Middle frontal gyrus (tissue), 1 donor: ENCODE results near the gene TMEM248.
"Not testable (repeated sequence)": the region's sequence is repeated elsewhere in the genome, so short reads cannot be mapped to it uniquely, and the experiment has no call there.

Experiments
- DNase-seq: peaks from one replicate; pipeline ENCODE4 v3.0.0-alpha.2; 2015; ENCODE audit warnings: low spot score; ENCODE audit errors: extremely low spot score

The TMEM248 gene

DNA sequence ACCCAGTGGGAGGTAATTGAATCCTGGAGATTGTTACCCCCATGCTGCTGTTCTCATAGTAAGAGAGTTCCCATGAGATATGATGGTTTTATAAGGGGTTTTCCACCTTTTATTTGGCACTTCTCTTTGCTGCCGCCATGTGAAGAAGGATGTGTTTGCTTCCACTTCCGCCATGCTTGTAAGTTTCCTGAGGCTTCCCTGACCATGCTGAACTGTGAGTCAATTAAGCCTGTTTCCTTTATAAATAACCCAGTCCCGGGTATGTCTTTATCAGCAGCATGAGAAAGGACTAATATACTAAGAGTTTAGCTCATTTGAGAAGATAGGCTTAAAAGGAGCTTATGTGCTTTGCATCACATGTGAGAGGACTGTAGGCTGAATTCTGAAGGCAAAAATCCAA is 29.3 kb downstream of the TMEM248 start:
- no peak for DNase-seq

DNA sequence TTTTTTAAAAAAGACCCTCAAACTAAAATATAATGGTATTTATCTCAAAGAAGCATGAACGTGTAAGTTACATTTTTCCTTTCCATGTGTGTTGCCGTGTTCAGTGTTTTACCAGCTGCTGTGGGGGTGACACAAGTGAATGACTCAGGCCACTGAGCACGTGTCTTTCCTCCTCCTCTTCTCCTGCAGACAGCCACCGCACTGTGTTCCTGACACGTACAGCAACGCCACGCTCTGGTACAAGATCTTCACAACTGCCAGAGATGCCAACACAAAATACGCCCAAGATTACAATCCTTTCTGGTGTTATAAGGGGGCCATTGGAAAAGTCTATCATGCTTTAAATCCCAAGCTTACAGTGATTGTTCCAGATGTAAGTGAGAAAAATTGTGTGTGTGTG is 29.7 kb downstream of the TMEM248 start:
- DNase-seq, result peak; percentile 26

DNA sequence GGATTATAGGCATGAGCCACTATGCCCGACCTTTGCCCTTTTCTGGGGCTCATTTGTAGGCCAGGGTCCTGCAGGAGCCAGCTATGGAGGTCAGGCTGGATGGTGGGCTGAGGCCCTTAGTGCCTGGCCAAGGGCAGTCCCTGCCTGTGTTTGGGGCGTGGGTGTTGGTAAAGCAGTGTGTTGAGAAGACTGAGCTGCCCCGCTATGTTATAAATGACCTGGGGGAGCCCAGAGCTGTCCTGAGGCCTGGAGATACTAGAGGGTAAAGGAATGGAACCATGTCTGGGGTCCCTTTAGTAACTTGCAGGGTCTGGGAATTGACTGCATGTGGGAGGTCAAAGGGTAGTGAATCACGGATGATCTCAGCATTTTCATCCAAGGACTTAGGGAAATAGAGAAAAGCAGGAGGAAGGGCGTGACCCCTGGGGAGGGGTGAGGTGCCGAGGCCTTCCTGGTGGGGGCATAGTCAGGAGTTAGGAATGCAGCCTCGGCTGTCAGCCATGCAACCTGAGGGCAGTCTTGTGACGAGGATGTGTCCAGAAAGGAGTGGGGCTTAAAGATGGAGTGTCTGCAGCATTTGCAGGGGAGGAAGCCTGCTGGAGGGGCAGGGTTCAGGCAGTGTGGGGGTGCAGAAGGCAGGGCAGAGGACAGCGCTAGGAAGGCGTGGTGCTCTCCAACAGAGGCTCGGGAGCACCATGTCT is 31.5 kb downstream of the TMEM248 start:
- no peak for DNase-seq

DNA sequence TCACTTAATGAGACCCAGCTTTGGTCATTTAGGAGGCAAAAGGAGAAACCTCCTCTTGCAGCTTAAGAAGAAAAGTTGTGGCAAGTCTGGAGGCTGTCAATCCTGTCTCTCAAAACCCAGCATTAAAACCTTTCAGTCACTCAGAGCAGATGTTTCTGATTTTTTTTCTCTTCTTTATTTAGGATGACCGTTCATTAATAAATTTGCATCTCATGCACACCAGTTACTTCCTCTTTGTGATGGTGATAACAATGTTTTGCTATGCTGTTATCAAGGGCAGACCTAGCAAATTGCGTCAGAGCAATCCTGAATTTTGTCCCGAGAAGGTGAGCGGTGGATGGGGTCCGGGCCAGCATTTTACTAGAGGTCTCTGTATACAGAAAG is 32.0 kb downstream of the TMEM248 start:
- DNase-seq, result no peak

DNA sequence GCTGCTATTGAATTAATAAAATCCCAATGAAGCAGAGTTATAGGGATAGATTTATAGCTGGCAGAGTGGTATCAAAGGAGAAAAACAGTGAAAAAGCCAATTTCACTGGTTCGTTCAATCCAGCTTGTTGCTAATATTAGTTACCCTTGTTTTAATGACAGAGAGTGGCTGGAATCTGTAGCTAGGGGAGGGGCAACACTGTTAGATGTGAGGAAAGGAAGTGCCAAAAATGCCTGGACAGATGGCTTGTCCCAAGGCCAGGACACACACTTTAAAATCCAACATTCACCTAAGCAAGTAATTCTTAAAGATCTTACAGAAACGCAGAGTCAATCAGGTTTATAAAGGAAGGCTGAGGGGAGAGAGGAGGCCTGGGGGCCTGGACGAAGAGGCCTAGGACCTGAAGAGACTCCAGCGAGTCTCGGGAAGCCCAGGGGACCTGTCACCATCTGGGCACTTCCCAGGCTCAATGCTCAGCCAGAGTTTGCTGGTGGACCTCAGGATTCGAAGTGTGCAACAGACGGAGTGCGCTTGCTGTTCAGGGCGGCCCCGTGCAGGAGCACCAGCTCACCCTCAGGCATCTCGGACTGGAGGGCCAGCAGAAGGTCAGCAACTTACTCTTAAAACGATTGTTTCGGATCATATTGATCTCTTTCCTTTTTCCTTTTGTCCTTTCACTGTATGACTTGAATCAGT is 36.7 kb downstream of the TMEM248 start:
- no peak for DNase-seq

DNA sequence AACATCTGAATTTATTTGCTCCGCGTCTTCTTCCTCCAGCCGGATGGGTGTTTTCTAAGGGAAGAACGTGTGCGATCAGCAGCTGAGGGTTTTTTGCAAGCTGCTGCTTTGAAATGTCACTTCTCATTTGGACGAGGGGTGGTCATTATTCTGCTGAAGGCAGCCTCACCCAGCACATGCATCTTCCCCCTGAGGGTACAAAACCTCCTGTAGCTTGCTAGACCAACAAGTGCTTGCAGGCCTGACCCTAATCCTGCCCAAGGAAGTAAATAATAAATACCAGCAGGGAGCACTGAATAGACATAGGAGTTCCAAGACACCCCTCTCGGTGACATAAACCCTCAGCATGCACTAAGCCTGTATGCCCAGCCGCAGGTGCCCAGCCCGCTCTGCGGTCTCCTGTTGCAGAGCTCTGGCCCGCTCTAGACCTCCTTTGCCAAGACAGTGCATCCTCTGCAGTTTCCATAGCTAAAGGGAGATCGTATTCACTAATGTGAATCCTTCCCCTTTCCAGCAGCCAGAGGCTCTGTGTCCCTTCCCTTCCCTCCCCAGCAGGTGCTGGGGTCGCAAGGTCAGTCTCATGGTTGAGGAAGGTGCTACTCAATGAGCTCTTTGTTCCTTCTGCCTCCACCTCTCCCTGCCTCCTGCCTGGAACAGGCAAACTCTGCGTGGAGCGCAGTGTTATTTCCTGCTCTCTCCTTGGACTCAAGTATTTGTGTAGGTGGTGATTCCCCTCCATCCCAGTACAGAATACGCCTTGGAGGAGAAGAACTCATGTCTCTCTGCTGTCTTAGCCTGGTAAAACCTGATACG is 37.7 kb downstream of the TMEM248 start:
- no peak for DNase-seq

DNA sequence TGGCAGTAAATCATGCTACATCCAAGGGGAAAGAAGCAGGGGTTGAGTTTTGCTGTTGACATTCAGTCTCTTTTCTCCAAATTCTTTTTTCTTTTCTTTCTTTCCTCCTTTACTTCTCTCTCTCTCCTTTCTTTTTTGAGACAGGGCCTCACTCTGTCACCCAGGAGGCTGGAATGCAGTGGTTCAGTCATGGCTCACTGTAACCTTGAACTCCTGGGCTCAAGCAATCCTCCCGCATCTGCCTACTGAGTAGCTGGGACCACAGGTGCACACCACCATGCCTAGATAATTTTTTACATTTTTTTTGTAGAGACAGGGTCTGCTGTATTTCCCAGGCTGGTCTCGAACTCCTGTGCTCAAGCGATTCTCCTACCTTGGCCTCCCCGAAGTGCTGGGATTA is 39.2 kb downstream of the TMEM248 start:
- DNase-seq, result no peak

DNA sequence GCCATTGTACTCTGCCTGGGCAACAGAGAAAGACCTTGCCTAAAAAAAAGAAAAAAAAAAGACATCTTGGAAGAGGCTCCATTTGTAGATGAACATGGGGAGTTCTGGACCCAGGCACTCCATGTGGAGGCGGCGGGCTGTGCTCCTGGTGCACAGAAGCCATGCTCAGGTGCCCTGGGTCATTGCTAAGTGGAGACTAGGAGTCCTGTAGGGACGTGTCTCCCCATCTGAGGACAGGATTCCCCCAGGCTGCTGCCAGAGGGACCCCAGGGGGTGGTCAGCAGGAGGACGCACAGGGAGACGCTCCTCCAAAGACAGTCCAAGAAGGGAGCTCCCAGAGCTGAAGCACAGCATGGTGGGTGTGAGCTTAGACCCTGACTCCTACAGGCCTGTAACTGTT is 40.1 kb downstream of the TMEM248 start:
- DNase-seq, result no peak

DNA sequence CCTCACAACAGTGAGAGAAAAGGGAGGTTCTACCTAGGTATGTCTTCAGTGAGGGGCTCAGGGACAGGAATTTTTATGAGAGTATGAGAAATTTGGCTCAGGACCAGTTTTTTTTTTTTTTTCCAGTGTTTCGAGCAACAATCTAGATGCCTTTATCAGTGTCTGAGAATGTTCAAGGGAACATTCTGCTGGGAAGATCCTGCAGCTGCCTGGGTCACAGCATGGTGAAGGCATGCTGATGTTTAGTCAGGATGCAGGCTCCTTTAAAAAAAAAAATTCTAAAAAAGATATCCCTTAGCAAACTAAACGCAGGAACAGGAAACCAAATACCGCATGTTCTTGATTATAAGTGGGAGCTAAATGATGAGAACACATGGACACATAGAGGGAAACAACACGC is 43.4 kb downstream of the TMEM248 start:
- no peak for DNase-seq

DNA sequence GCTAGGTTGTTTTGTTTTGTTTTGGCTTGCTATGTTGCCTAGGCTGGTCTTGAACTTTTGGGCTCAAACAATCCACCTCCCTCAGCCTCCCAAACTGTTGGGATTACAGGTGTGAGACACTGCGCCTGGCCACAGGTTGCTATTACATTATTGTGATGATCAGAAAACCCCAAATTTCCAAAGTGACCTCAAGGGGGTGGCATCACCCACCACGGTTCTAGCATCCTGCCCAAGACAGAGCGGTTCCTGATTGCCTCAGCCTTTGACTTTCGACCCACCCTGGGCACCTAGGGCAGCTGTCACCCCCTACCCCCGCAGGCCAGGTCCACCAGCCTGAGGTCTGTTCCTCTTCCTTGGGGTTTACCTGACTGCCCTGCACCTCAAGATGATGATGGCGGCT is 46.0 kb downstream of the TMEM248 start:
- no peak for DNase-seq

DNA sequence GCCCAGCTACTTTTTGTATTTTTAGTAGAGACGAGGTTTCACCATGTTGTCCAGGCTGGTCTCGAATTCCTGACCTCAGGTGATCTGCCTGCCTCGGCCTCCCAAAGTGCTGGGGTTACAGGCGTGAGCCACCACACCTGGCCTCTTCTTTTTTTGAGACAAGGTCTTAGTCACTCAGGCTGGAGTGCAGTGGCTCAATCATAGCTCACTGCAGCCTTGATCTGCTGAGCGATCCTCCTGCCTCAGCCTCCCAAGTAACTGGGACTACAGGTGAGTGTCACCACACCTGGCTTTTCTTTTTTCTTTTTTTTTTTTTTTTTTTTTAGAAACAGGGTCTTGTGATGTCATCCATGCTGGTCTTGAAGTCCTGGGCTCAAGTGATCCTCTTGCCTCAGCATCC is 48.0 kb downstream of the TMEM248 start:
- DNase-seq, result not testable (repeated sequence)

DNA sequence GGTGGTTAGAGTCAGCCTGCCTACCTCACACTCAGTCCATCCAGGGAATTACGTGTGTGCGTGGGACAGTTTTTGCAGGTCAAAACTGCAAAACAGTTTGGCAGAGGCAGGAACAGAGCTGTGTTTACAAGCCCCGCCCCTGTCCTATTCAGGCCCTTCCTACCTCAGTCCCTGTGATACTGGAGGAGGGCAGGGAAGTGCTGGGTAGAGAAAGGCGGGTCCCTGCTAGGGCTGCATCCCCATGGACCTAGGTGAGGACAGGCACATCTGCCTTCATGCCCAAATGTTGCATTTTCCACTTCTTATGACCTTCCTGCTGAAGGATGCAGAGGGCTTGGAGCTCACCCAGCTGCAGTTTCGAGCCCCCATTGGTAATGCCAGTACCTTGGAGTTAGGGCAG is 49.3 kb downstream of the TMEM248 start:
- no peak for DNase-seq

DNA sequence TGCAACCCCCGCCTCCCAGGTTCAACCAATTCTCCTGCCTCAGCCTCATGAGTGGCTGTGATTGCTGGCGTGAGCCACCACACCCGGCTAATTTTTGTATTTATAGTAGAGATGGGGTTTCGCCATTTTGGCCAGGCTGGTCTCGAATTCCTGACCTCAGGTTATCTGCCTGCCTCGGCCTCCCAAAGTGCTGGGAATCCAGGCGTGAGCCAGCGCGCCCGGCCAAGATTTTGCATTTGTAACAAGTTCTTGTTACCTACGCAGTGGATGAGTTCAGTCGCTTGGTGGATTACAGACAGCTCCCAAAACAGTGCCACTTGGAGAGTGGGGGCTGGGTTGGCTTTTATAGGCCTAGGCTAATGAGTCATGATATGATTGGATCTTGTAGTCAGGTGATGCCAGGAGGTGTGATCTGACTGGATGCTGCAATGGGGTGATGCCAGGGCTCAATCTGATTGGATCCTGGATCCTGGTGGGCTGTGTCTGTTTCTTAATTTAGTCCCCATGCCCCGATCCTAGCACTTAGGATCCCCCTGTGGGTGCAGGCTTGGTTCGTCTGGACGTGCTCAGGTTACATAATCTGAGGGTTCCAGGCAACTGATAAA is 54.1 kb downstream of the TMEM248 start:
- DNase-seq, result no peak

DNA sequence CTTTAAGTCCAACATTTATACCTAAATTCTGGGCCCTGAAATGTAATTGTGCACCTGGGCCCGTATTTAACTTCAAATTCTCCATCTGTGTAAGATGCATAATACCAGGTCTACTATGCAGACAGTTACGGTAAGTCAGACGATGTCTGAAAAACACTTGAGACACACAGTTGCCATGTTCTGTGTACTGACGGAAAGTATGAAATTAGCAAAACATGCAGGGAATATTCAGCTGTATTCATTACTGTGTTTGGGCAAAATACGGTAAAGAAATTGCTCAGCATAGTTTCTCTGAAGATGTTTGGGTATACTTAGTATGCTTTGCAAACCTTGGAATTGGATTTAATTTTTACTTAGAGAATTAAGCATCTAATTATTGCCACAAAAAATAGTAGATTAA is 57.3 kb downstream of the TMEM248 start:
- DNase-seq, result not testable (repeated sequence)

DNA sequence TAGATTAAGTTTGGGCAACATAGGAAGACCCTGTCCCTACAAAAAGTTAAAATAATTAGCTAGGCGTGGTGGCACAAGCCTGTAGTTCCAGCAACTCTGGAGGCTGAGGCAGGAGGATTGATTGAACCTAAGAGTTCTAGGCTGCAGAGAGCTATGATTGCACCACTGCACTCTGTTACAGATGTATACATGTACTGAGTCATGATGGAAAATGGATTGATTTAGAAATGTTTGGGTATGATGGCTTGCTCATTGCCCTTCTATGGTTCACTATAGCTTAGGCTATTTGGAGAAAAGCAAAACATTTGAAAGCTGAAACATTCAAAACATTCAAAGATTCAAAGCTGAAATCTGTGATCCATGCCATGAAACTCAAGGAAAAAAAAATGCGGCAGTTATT is 58.0 kb downstream of the TMEM248 start:
- not testable (repeated sequence) for DNase-seq

DNA sequence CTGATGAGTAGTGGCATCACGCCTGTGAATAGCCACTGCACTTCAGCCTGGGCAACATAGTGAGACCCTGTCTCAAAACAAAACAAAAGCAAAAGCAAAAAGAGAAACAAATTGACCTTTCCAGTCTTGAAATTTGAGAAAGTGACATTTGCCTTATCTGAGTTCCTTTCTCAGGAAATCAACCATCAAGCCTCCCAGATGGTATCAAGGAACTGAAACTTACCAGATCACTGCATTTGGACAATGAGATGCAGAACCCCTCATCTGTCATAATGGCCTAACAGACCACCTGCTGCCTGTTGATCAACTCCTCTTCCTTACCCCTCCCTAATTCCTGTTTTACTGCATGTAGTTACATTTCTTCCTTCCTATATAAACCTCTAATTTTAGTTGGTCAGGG is 59.3 kb downstream of the TMEM248 start:
- not testable (repeated sequence) for DNase-seq

DNA sequence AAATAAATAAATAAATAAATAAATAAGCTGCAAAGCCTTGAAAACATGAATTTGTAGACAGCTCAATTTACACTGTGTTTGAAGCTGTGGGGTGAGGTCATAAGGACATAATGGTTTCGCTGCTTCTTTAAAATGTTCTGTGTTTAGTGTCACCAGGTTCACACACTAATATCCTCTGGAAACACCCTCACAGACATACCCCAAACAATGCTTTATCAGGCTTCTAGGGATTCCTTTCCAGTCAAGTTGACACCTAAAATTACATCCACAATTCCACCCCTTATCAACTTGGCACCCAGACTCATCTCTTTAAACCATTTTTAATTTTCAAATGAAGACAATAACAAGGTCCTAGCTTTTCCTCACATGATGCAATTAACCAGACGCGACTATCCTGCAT is 68.5 kb downstream of the TMEM248 start:
- DNase-seq, result not testable (repeated sequence)

DNA sequence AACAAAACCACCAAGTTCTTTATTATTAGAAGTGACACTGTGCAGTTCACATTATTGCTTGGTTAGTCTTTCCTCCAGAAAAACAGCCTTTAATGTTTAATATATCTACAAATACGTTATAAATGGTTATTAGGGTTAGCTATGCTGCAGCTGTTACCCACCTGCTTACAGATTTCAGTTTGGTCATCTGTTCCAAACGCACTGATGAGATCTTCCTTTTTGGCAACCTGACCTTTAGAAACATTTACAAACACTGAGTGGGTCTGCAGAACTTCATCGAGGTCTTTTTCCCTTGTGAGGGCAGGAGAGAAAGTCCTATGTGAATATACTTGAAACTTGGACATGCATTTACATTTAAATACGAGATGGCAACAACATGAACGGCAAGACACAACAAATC is 73.0 kb downstream of the TMEM248 start:
- DNase-seq, result not testable (repeated sequence)

DNA sequence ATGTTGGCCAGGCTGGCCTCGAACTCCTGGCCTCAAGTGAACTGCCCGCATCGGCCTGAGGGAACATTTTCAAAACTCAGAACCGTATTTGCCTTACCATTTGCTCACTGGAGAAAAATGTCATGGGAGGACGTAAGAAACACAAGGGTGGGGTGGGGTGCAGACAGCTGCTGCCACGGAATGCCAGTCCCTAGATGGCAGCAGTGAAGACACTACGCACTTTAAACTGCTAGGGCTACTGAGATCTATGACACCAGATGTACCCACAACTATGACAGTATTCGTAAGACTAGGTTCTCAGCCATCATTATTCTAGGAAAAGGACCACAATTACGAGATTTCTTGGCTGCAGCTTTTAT is 73.6 kb downstream of the TMEM248 start:
- not testable (repeated sequence) for DNase-seq

DNA sequence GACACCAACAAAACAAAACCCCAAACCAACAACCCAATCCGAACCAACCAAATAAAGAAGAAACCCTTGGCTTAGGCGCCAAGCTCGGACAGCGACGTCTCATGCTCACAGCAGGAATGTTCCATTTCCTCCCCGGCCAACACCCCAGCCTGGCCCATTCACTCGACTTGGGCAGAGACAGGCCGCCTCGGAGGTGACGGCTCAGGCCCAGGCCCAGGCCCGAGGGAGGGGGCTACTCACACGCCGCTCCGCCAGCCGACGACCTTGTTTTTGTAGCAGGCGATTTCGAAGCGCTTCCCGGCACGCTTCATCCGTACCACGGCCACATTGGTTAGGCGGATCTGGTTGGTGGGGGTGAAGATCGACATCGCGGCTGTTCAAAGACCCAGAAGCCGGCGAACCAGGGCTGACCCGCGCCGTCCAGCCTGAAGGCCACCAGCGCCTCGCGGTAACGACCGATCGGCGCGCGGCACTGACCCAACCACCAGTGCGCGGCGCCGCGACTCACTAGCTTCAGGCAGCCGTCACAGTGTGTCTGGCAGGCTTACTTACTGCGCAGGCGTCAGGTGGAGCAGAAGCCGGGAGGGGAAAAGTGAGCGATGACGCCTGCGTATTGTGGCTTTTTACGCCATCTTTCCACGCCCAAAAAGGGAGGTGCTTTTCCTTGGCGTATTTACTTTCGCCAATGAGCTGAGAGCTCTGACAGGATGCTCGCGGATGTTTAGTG is 74.2 kb downstream of the TMEM248 start, which contains the start of gene SBDS:
Gene SBDS (minus strand): TSS at position 537 of the 727 bp plus-strand sequence. CDS start 169 bp downstream, at position 368.
- DNase-seq, result peak; percentile 97
